Cardiac fibroblast (primary cell): ENCODE measurements around the gene TMEM205.
A peak's percentile ranks its signal among the peaks of the same experiment; 100 is the strongest.
"Not testable (repeated sequence)": the region's sequence is repeated elsewhere in the genome, so short reads cannot be mapped to it uniquely, and the experiment has no call there.

Source experiments
- DNase-seq, 2 donors: peaks; one replicate each; pipeline versions ENCODE4 v3.0.0 to v3.0.0-alpha.2; 2010; ENCODE audit warnings: low read depth in 2 of 2
- H3K4me3 ChIP-seq, 2 donors: replicated peaks in 1 of 2; 1 replicate in 1 of 2; 2 replicates in 1 of 2; pipeline ENCODE4 v1.5.1; 2011; ENCODE audit warnings: low read depth in 2 of 2, low read length in 2 of 2, mild to moderate bottlenecking in 2 of 2, moderate library complexity in 1 of 2
- TF ChIP-seq, protein P1 (sequence below): IDR thresholded peaks from one replicate; pipeline ENCODE4 v1.5.1; 2011; ENCODE audit warnings: low read depth, mild to moderate bottlenecking, low read length, inconsistent platforms

The TMEM205 gene

DNA sequence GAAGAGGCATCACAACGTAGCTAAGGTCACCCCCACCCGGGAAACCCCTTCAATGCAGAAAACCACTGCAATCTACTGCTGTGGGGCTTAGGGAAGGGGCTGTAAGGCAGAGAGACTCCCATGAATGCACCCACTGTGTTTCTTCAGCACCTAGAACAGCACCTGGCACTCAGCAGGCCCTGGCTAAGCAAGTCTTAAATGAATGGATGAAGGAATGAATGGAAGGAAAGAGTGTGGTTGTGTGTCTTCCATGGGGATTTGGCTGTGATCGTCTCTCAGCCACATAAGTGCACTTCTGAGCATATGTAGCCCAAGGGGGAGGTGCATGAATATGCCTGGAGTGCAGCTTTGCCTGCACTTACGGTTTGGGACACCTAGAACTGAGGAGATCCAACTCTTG, 3.1 kb upstream of the TMEM205 start:
- TF ChIP-seq, protein P1, sequence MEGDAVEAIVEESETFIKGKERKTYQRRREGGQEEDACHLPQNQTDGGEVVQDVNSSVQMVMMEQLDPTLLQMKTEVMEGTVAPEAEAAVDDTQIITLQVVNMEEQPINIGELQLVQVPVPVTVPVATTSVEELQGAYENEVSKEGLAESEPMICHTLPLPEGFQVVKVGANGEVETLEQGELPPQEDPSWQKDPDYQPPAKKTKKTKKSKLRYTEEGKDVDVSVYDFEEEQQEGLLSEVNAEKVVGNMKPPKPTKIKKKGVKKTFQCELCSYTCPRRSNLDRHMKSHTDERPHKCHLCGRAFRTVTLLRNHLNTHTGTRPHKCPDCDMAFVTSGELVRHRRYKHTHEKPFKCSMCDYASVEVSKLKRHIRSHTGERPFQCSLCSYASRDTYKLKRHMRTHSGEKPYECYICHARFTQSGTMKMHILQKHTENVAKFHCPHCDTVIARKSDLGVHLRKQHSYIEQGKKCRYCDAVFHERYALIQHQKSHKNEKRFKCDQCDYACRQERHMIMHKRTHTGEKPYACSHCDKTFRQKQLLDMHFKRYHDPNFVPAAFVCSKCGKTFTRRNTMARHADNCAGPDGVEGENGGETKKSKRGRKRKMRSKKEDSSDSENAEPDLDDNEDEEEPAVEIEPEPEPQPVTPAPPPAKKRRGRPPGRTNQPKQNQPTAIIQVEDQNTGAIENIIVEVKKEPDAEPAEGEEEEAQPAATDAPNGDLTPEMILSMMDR = no peak
- DNase-seq = no peak
- no peak overlapping the region for H3K4me3 ChIP-seq

DNA sequence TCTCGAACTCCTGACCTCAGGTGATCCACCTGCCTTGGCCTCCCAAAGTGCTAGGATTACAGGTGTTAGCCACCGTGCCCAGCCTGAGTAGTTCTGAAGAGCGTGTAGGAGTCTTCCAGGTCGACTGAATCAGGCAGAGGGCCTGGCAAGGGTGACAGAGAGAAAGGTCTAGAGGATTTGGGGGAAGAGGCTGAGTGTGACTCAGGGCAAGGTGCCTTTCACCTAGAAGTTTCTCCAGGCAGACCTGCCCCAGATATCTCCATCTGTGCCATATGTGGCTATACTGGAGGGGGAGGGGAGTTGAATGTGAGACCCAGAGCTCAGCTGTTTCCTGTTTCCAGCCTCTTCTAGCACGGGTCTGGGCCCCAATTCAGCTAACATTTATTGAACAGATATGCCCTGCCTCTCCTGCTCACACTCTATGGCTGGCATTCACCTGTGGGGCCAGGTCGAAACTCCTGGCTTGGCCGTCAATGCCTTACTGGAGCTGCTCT, 1.5 kb upstream of the TMEM205 start:
- TF ChIP-seq, protein P1 = no peak
- no peak for DNase-seq
- no peak overlapping the region for H3K4me3 ChIP-seq

DNA sequence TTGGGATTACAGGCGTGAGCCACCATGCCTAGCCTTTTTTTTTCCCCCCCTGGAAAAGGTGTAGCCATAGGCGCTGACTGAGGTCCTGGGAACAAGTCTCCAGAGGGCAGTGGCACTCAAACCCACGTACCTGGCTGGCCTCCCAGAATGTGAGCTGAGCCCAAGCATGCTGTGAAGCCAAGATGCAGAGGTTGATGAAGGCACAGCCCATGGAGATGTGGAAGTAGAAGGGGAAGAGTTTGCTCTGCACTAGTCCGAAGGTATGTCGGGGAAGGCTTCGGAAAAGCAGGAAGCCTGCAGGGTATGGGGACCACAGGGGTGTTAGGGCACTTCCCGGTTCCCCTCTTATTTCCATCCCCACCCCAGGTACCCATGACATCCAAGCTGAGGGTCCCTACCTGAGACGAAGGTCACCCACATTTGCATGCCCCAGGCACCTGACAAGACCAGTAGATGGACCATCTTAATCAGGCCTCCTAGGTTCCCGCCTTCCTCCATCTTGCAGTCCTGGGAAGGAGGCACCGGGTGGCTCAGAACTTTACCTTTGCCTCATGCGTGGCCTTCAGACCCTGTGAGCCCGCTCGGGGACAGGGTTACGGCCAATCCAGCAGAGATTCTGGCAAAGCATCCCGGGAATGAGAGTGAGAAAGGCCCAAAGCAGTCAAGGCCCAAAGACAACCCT, 805 bp downstream of the TMEM205 start:
- TF ChIP-seq, protein P1 = no peak
- H3K4me3 ChIP-seq = peak overlapping the region; percentile 73 to 78
- no peak for DNase-seq

DNA sequence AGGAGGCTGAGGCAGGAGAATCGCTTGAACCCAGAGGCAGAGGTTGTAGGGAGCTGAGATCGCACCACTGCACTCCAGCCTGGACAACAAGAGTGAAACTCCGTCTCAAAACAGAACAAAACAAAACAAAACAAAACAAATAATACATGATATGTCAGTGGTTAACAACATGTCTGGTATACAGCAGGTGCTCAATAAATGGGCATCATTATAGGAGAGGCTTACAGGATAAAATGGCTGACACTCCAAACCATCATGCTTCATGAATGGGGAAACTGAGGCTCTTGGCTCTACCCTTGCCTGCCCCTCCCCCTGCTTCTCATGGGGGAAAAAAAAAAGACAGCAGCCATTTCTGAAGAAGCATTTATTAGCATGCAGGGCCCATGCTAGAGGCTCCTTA, 3.6 kb downstream of the TMEM205 start:
- no peak overlapping the region for H3K4me3 ChIP-seq
- DNase-seq = no peak
- TF ChIP-seq, protein P1 = no peak

DNA sequence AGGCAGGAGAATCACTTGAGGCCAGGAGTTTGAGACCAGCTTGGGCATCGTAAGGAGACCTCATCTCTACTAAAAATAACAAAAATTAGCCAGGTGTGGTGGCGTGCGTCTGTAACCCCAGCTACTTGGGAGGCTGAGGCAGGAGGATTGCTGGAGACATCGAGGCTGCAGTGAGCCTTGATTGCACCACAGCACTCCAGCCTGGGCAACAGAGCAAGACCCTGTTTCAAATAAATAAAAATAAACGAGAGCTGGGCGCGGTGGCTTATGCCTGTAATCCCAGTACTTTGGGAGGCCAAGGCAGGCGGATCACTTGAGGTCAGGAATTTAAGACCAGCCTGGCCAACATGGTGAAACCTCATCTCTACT, 6.0 kb downstream of the TMEM205 start:
- not testable (repeated sequence) for DNase-seq, H3K4me3 ChIP-seq

DNA sequence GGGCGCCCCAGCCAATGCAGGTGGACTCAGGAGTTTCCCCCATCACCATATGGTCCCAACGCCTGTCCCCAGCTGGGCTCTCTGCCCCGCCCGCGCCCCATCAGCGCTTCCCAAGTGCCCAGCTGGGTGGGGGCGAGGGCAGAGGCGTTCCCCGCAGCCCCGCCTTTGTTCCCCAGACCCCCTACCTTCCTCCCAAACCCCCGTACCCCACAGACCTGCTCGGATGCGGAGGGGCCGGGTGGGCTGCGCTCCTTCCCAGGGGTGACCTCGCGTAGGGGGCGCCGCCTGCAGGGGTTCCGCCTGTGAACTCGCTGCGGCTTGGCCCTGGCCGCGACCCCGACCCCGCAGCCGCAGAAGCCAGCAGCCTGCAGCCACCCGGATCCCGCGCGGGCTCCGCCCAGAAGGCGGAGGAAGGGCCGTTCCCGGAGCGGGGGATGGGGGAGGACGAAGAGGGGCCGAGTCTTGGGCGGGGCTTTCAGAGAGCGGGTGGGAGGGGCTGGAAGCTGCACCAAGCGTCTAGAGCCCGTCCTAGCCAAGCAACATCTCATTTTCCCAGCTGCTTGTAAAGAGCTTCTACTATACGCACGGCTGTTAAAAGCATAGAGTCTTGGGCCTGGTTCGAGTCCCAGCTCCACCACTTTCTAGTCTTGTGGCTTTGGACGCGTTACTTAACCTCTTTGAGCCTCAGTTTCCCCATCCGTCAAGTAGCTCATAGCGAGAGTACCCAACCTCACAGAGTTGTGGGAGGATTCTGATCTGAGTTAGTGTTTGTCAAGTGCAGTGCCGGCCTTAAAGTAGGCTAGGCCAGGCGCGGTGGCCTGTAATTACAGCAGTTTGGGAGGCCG, 6.6 kb downstream of the TMEM205 start, which contains the start of gene RAB3D:
TSS of gene RAB3D (minus strand) at position 404 of the 845 bp plus-strand sequence. CDS start 2,258 bp downstream, outside the sequence.
- TF ChIP-seq, protein P1 = no peak
- peak within 1 kb of the TSS; percentile 78 to 81 for H3K4me3 ChIP-seq
- peak; percentile 85 to 94 for DNase-seq

DNA sequence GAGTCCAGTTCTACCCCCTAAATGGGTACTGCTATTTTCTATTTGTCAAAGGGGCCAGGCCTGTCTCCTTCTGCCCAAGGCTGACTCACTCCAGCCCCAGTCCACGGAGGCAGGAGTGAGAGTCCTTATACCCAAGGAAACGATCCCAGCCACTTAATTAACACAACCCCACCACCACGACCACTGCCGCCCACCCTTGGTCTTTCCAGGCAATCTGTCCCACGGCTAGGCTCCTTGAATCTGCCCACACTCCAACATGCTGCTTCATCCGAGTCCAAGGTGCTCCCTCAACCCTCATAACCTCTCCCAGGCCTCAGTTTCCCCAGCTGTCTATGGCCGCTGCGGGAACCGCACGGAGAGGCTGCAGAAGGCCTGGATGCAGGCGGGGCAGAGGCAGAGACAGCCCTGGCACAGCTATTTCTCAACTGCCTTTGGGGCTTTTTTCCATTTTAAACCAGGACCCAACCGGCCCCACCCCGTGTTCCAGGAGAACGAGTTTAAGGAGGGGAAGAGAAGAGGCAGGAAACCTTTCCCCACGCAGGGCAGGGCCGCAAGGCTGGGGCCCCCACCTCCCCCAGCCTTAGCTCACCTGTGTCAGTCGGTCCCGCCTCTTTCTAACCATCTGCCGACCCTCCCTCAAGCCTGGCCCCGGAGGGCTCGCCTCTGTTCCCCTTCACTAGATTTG, 7.4 kb downstream of the TMEM205 start:
- peak overlapping the region; percentile 78 to 81 for H3K4me3 ChIP-seq
- TF ChIP-seq, protein P1 = no peak
- DNase-seq = no peak
